GM12878 (cell line): Measurements from ENCODE around the gene TACC3. TPM values are rescaled to one million over a fixed set of nuclear protein-coding genes. Genes with fewer than 3 reads are reported as not detected.

ENCODE experiments used
- ATAC-seq: fragments of 200-7000 bp; cut with Tn5 transposase; 3 replicates; pipeline ENCODE4 v1.9.1; 2020; ENCODE audit warnings: mild to moderate bottlenecking, moderate library complexity
- BruUV-seq: library from RNA; stranded (reverse); fragments of 400-500 nt; replicated peaks from 2 replicates; lab custom pipeline; 2021; lab: Mats Ljungman, UMichigan
- CTCF ChIA-PET: fragments of 300-600 bp; sonication (Branson Sonifier 250); formaldehyde crosslinking; extraction: SDS; loops from one replicate; lab custom pipeline; 2021; ENCODE audit warnings: inconsistent platforms; lab: Yijun Ruan, JAX
- POLR2A ChIA-PET: fragments of 350-600 bp; formaldehyde crosslinking; extraction: SDS; loops from one replicate; lab custom pipeline; 2021; ENCODE audit warnings: inconsistent platforms; lab: Charles Lee
- RAD21 ChIA-PET: fragments of 300-600 bp; sonication (Branson Sonifier 250); formaldehyde crosslinking; loops from one replicate; lab custom pipeline; 2023; ENCODE audit warnings: antibody characterized with exemption; ENCODE audit not compliant: unreplicated experiment; lab: Charles Lee
- SMC1A ChIA-PET: fragments of 300-600 bp; sonication (Branson Sonifier 250); formaldehyde crosslinking; loops from one replicate; lab custom pipeline; 2023; ENCODE audit not compliant: unreplicated experiment, uncharacterized antibody; lab: Charles Lee
- DNase-seq: peaks from one replicate; pipeline ENCODE4 v3.0.0-alpha.2; 2011; ENCODE audit warnings: low read depth, low spot score
- FAIRE-seq: peaks from 3 replicates; lab custom pipeline; 2011; peaks lifted over from hg19 to GRCh38; lab: Jason Lieb, UNC
- H2AFZ ChIP-seq: 2 replicates; pipeline ENCODE4 v1.6.0; 2011; ENCODE audit warnings: low read depth, low read length, control low read depth; ENCODE audit not compliant: control insufficient read depth
- H3K27ac ChIP-seq: 2 replicates; pipeline ENCODE4 v1.5.1; 2011; ENCODE audit warnings: control low read depth; ENCODE audit not compliant: control insufficient read depth, insufficient read depth
- H3K27me3 ChIP-seq, 2 experiments: replicated peaks in 1 of 2; 2 replicates each; pipeline versions ENCODE4 v1.6.0 to v1.6.1; 2011; ENCODE audit warnings: low read length in 1 of 2; ENCODE audit not compliant: control insufficient read depth in 2 of 2, insufficient read depth in 2 of 2
- H3K36me3 ChIP-seq, 2 experiments: 2 replicates each; pipeline ENCODE4 v1.5.1; 2011; ENCODE audit warnings: low read length in 1 of 2; ENCODE audit not compliant: control insufficient read depth in 2 of 2, insufficient read depth in 2 of 2
- H3K4me1 ChIP-seq: 2 replicates; pipeline ENCODE4 v1.6.1; 2011; ENCODE audit warnings: mild to moderate bottlenecking, low read length, moderate library complexity, mixed read lengths; ENCODE audit not compliant: control insufficient read depth, insufficient read depth
- H3K4me2 ChIP-seq: 2 replicates; pipeline ENCODE4 v1.6.0; 2011; ENCODE audit warnings: control low read depth; ENCODE audit not compliant: control insufficient read depth, insufficient read depth
- H3K4me3 ChIP-seq: fragments of 200-600 bp; sonication (generic); 2 replicates; pipeline ENCODE4 v1.5.1; 2016
- H3K79me2 ChIP-seq: 2 replicates; pipeline ENCODE4 v1.6.0; 2011; ENCODE audit warnings: low read length; ENCODE audit not compliant: control insufficient read depth, insufficient read depth
- H3K9ac ChIP-seq: 2 replicates; pipeline ENCODE4 v1.8.0; 2011; ENCODE audit warnings: low read length, control low read depth, mixed read lengths; ENCODE audit not compliant: control insufficient read depth, insufficient read depth
- H3K9me3 ChIP-seq: replicated peaks from 3 replicates; pipeline ENCODE4 v1.5.1; 2011; ENCODE audit warnings: mild to moderate bottlenecking, low read length; ENCODE audit not compliant: control insufficient read depth, insufficient read depth
- H4K20me1 ChIP-seq: 2 replicates; pipeline ENCODE4 v1.6.0; 2011; ENCODE audit not compliant: control insufficient read depth, insufficient read depth
- CREM ChIP-seq: IDR thresholded peaks from 2 replicates; pipeline ENCODE4 v1.6.1; 2014; ENCODE audit warnings: antibody characterized with exemption, low read depth
- POLR2A ChIP-seq: IDR thresholded peaks from 2 replicates; pipeline ENCODE4 v1.6.1; 2011; ENCODE audit warnings: low read depth, mild to moderate bottlenecking, low read length
- SP1 ChIP-seq: IDR thresholded peaks from one replicate; pipeline ENCODE4 v1.6.1; 2011; ENCODE audit warnings: low read depth, low read length
- TCF12 ChIP-seq: IDR thresholded peaks from 2 replicates; pipeline ENCODE4 v1.6.1; 2011; ENCODE audit warnings: low read depth, mild to moderate bottlenecking, low read length
- WGBS: methylation state at CpG from one replicate; pipeline ENCODE4 v1.1.6; 2016; ENCODE audit warnings: low lambda C conversion rate; ENCODE audit not compliant: insufficient replicate concordance, insufficient coverage; ENCODE audit errors: missing lambda C conversion rate; 5-methylcytosine and 5-hydroxymethylcytosine counted together
- in situ Hi-C: fragments of 300-500 bp; cut with MboI; formaldehyde crosslinking; loops from 9 replicates; pipeline ENCODE4 v1.14.3; 2018; ENCODE audit warnings: mixed read lengths
- intact Hi-C: fragments of 100-400 bp; cut with micrococcal nuclease; formaldehyde crosslinking; loops from one replicate; pipeline ENCODE4 v1.14.2; 2022; ENCODE audit not compliant: unreplicated experiment
- polyA plus RNA-seq, 11 experiments: library from polyadenylated mRNA; depleted of rRNA in 4 of 11; unstranded in 6 of 11; stranded (reverse) in 5 of 11; fragments of >200 nt; fragmentation: Nextera tagmentation in 4 of 11; fragmentation: Illumina TruSeq in 1 of 11; extraction: Ambion mirVana in 4 of 11; extraction: Trizol in 1 of 11; gene quantifications; 1 replicate in 1 of 11; 2 replicates in 10 of 11; pipeline versions ENCODE4 v1.2.1 to v1.2.3, GENCODE V29; 2011 to 2016; ENCODE audit warnings: inconsistent platforms in 2 of 11, missing spikeins in 2 of 11, low read depth in 1 of 11
- total RNA-seq, 4 experiments: library from RNA; depleted of rRNA in 3 of 4; stranded (reverse); fragments of >200 nt in 3 of 4; fragmentation: Illumina TruSeq in 1 of 4; extraction: Trizol in 1 of 4; gene quantifications; 2 replicates each; pipeline versions ENCODE4 v1.2.1 to v1.2.3, GENCODE V29; 2013 to 2021
- TF ChIP-seq, protein P1 (sequence below): IDR thresholded peaks from 2 replicates; pipeline ENCODE4 v1.6.1; 2011; ENCODE audit warnings: borderline replicate concordance, low read depth, mild to moderate bottlenecking, moderate library complexity, mixed read lengths, low read length; ENCODE audit not compliant: insufficient read depth; ENCODE audit errors: extremely low read length
- TF ChIP-seq, protein P2 (sequence below): IDR thresholded peaks from 2 replicates; pipeline ENCODE4 v1.6.1; 2012; ENCODE audit warnings: mild to moderate bottlenecking, low read depth, low read length

Gene TACC3
- total and polyA plus RNA-seq, 10 of the 15 experiments (the other 5 are each of a cell fraction or from before 2014, with no cell fraction given) = 2.8 to 121 (median 73.3) TPM

DNA sequence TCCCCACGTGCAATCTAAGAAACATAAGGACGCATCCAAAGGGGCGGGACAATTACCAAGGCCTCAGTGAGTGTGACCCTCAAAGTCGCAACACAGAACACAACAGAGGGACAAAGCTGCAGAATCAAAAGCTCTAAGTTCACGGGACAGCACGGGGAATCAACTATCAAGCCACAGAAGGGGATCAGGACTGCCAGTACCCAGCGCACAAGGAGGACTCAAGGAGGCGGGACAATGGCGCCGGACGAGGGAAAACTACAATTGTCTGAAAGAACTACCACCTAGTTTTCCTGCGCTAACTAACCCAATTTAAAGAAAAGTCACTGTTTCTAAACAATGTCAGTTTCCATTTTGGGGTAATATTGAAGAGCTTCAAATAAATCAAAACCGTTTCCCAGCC lies 38.5 kb upstream of the TACC3 start:
- DNase-seq (no peak), FAIRE-seq (no peak), ATAC-seq (no peak)
- no peaks in the 10 kb centered on the region for H3K9me3 ChIP-seq
- H3K4me3 ChIP-seq = no peak overlapping the region
- H3K36me3 ChIP-seq = no peaks in the 10 kb centered on the region; a peak in 1 of 4 replicates
- no TSS peak for BruUV-seq
- no peaks in the 10 kb centered on the region for H3K27me3 ChIP-seq
- RAD21 ChIA-PET = no interaction called here
- POLR2A ChIA-PET = interaction anchor here (1.3 to 1.6 kb wide), 2 partner anchors 29 to 38 kb away, joined by 3 read pairs; partner anchors contain the start of genes SLBP, TACC3 and TMEM129
- in situ Hi-C loops = no loop called here
- no peaks in the 10 kb centered on the region for H4K20me1 ChIP-seq
- H3K9ac ChIP-seq = no peak overlapping the region
- H3K4me2 ChIP-seq = peak overlapping the region; percentile 97; the same call in 1 of the 2 replicates
- 89% methylated on average over 13 of the region's 13 CpGs for WGBS
- H3K4me1 ChIP-seq = peaks cover 11% of the 10 kb centered on the region
- CTCF ChIA-PET = interaction anchor here (0.7 to 1.6 kb wide), 3 partner anchors 10 to 43 kb away, joined by 3 to 5 read pairs (median 4); no protein-coding TSS in a partner anchor
- TF ChIP-seq SP1 (no peak), POLR2A (no peak), CREM (no peak), TCF12 (no peak)
- TF ChIP-seq, protein P1, sequence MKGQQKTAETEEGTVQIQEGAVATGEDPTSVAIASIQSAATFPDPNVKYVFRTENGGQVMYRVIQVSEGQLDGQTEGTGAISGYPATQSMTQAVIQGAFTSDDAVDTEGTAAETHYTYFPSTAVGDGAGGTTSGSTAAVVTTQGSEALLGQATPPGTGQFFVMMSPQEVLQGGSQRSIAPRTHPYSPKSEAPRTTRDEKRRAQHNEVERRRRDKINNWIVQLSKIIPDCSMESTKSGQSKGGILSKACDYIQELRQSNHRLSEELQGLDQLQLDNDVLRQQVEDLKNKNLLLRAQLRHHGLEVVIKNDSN = no peak
- TF ChIP-seq, protein P2, sequence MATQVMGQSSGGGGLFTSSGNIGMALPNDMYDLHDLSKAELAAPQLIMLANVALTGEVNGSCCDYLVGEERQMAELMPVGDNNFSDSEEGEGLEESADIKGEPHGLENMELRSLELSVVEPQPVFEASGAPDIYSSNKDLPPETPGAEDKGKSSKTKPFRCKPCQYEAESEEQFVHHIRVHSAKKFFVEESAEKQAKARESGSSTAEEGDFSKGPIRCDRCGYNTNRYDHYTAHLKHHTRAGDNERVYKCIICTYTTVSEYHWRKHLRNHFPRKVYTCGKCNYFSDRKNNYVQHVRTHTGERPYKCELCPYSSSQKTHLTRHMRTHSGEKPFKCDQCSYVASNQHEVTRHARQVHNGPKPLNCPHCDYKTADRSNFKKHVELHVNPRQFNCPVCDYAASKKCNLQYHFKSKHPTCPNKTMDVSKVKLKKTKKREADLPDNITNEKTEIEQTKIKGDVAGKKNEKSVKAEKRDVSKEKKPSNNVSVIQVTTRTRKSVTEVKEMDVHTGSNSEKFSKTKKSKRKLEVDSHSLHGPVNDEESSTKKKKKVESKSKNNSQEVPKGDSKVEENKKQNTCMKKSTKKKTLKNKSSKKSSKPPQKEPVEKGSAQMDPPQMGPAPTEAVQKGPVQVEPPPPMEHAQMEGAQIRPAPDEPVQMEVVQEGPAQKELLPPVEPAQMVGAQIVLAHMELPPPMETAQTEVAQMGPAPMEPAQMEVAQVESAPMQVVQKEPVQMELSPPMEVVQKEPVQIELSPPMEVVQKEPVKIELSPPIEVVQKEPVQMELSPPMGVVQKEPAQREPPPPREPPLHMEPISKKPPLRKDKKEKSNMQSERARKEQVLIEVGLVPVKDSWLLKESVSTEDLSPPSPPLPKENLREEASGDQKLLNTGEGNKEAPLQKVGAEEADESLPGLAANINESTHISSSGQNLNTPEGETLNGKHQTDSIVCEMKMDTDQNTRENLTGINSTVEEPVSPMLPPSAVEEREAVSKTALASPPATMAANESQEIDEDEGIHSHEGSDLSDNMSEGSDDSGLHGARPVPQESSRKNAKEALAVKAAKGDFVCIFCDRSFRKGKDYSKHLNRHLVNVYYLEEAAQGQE = no peak
- H2AFZ ChIP-seq = peak overlapping the region; percentile 94; the same call in 1 of the 2 replicates
- H3K79me2 ChIP-seq = no peaks in the 10 kb centered on the region
- intact Hi-C loops = no loop called here
- SMC1A ChIA-PET = interaction anchor here (1.6 kb wide), 1 partner anchor 10 kb away, joined by 9 read pairs; no protein-coding TSS in a partner anchor
- no peak overlapping the region for H3K27ac ChIP-seq
